ENCODE data around the gene HPSE2. TPM values are rescaled to one million over a fixed set of nuclear protein-coding genes. Genes with fewer than 3 reads are reported as not detected.

HPSE2 gene
- total and polyA plus RNA-seq, 2 experiments from 2014 or later: 0.10 to 0.24 TPM

DNA sequence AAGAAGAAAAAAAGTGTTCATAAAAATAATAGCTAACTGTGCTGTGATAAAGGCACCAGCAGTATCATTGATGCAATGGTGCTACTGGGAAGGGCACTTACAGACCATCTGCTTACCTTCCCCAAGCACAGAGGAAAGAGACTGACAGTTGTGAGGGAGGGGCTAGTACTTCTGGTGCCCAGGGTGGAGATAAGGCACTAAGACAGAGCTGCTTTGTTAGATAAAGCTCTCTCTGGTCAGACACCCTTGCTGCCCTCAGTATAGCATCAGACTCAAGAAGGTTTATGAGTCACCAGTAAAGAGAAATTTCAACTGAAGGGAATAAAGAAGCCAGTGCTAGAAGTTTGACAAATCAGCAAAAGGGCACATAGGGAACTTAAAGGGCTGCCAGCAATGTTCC lies 325.6 kb downstream of the HPSE2 start:
- Histone ChIP-seq H3F3A (replicated peaks; ENCODE audit: low read depth) (no peaks in the 10 kb centered on the region), H3K36me3 (ENCODE audit: insufficient read depth) (no peaks in the 10 kb centered on the region), H3K4me2 (no peak overlapping the region), H3K27me3 (ENCODE audit: insufficient read depth) (no peaks in the 10 kb centered on the region), H4K20me1 (replicated peaks; ENCODE audit: insufficient read depth) (no peaks in the 10 kb centered on the region), H3K9me2 (ENCODE audit: insufficient read depth) (no peaks in the 10 kb centered on the region), H3K4me3 (no peak overlapping the region), H3K4me1 (ENCODE audit: insufficient read depth) (no peaks in the 10 kb centered on the region), H3K79me2 (replicated peaks; ENCODE audit: insufficient read depth) (no peaks in the 10 kb centered on the region), H2AFZ (no peak overlapping the region), H3K27ac (ENCODE audit: low read depth) (no peak overlapping the region)
- Mint-ChIP-seq H3K36me3 (ENCODE audit: low read depth) (no peaks in the 10 kb centered on the region), H3K27ac (no peak overlapping the region), H3K27me3 (ENCODE audit: insufficient read depth, low read depth, poor library complexity) (peaks cover 1% of the 10 kb centered on the region), H3K4me1 (no peaks in the 10 kb centered on the region), H3K4me3 (no peak overlapping the region), H3K9me3 (no peaks in the 10 kb centered on the region)
- TF ChIP-seq REST (IDR thresholded peaks at IDR 0.05; ENCODE audit: unreplicated experiment) (no peak), EZH2phosphoT487 (IDR thresholded peaks at IDR 0.05; ENCODE audit: unreplicated experiment) (no peak), EZH2 (IDR thresholded peaks at IDR 0.05; ENCODE audit: low read depth, unreplicated experiment) (no peak), STAT1 (IDR thresholded peaks at IDR 0.05; ENCODE audit: unreplicated experiment) (no peak), ZNF331 (CRISPR knock-in tag; IDR thresholded peaks at IDR 0.05; ENCODE audit: low read depth) (no peak), ZNF114 (CRISPR knock-in tag; IDR thresholded peaks at IDR 0.05) (no peak)
- TF ChIP-seq, protein P1, sequence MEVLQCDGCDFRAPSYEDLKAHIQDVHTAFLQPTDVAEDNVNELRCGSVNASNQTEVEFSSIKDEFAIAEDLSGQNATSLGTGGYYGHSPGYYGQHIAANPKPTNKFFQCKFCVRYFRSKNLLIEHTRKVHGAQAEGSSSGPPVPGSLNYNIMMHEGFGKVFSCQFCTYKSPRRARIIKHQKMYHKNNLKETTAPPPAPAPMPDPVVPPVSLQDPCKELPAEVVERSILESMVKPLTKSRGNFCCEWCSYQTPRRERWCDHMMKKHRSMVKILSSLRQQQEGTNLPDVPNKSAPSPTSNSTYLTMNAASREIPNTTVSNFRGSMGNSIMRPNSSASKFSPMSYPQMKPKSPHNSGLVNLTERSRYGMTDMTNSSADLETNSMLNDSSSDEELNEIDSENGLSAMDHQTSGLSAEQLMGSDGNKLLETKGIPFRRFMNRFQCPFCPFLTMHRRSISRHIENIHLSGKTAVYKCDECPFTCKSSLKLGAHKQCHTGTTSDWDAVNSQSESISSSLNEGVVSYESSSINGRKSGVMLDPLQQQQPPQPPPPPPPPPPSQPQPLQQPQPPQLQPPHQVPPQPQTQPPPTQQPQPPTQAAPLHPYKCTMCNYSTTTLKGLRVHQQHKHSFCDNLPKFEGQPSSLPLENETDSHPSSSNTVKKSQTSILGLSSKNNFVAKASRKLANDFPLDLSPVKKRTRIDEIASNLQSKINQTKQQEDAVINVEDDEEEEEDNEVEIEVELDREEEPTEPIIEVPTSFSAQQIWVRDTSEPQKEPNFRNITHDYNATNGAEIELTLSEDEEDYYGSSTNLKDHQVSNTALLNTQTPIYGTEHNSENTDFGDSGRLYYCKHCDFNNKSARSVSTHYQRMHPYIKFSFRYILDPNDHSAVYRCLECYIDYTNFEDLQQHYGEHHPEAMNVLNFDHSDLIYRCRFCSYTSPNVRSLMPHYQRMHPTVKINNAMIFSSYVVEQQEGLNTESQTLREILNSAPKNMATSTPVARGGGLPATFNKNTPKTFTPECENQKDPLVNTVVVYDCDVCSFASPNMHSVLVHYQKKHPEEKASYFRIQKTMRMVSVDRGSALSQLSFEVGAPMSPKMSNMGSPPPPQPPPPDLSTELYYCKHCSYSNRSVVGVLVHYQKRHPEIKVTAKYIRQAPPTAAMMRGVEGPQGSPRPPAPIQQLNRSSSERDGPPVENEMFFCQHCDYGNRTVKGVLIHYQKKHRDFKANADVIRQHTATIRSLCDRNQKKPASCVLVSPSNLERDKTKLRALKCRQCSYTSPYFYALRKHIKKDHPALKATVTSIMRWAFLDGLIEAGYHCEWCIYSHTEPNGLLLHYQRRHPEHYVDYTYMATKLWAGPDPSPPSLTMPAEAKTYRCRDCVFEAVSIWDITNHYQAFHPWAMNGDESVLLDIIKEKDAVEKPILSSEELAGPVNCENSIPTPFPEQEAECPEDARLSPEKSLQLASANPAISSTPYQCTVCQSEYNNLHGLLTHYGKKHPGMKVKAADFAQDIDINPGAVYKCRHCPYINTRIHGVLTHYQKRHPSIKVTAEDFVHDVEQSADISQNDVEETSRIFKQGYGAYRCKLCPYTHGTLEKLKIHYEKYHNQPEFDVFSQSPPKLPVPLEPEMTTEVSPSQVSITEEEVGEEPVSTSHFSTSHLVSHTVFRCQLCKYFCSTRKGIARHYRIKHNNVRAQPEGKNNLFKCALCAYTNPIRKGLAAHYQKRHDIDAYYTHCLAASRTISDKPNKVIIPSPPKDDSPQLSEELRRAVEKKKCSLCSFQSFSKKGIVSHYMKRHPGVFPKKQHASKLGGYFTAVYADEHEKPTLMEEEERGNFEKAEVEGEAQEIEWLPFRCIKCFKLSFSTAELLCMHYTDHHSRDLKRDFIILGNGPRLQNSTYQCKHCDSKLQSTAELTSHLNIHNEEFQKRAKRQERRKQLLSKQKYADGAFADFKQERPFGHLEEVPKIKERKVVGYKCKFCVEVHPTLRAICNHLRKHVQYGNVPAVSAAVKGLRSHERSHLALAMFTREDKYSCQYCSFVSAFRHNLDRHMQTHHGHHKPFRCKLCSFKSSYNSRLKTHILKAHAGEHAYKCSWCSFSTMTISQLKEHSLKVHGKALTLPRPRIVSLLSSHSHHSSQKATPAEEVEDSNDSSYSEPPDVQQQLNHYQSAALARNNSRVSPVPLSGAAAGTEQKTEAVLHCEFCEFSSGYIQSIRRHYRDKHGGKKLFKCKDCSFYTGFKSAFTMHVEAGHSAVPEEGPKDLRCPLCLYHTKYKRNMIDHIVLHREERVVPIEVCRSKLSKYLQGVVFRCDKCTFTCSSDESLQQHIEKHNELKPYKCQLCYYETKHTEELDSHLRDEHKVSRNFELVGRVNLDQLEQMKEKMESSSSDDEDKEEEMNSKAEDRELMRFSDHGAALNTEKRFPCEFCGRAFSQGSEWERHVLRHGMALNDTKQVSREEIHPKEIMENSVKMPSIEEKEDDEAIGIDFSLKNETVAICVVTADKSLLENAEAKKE (CRISPR knock-in tag; IDR thresholded peaks at IDR 0.05): no peak
- TF ChIP-seq, protein P2, sequence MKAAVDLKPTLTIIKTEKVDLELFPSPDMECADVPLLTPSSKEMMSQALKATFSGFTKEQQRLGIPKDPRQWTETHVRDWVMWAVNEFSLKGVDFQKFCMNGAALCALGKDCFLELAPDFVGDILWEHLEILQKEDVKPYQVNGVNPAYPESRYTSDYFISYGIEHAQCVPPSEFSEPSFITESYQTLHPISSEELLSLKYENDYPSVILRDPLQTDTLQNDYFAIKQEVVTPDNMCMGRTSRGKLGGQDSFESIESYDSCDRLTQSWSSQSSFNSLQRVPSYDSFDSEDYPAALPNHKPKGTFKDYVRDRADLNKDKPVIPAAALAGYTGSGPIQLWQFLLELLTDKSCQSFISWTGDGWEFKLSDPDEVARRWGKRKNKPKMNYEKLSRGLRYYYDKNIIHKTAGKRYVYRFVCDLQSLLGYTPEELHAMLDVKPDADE (IDR thresholded peaks at IDR 0.05): no peak
- DNase-seq (ENCODE audit: low spot score): no peak
- ATAC-seq: peak; percentile 24; the same call in 1 of the 3 replicates

All from GM23338 (cell line).